Activated CD4-positive, CD25-positive, alpha-beta regulatory T cell treated with anti-CD3 and anti-CD28 coated beads, Interleukin-2, amount 50 U/mL, for 16 hours (primary cell): Measurements from ENCODE around the gene ZNF232.
"Not testable (repeated sequence)": the region's sequence is repeated elsewhere in the genome, so short reads cannot be mapped to it uniquely, and the experiment has no call there.

ENCODE experiments used
- DNase-seq: peaks from one replicate; pipeline ENCODE4 v3.0.0-alpha.2; 2020; ENCODE audit warnings: low read depth, low spot score

The ZNF232 gene

DNA sequence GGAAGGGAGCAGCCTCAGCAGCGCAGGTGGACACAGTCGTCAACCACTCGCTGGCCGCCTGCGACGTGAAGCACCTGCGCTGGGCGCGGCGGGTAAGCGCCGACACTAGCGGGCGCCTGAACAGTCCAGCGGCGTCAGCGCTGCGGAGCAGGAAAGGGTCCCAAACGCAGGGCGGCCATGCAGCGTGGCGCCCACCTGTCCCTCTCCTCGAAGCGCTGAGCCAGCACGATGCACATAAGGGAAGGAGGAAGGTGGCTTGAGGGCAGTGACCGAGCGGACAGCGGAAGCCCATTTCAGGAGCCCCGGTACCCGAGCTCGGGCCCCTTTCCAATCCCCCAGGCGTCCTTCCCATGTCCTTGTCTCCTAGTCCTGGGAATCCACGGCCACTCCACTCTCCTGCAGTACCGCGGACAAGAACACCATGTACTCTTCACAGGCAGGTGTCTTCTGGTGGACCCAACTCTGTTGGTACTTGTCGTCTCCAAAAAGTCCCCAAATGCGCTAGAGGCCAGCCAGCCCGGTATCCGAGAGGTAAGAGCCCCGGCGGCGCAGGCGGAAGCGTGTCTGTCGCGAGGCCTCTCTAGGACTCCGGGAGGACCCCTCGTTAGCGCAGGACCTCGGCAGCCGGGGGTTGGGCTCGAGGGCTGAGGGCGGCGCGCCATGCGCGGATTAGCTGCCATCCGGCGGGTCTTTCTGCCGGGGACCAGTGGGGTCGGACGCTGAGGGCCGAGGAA, 14.4 kb downstream of the ZNF232 start:
- DNase-seq = no peak

DNA sequence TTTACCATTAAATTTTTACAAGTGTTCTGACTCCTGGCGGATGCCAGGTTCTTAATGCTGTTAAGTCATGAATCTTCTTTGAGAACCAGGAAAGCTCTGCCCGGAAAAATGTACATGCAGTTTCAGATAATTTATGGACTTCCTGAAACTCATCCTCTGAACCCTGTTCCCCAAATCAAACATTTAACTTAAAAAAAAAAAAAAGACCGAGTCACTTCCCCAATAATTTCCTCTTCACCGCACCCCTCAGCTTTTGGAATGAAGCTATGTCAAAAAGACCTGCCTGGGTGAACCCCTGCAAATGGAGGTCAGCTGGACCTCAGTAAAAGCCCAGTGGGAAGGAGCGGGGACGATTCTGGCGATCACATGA, 15.0 kb downstream of the ZNF232 start:
- no peak for DNase-seq

DNA sequence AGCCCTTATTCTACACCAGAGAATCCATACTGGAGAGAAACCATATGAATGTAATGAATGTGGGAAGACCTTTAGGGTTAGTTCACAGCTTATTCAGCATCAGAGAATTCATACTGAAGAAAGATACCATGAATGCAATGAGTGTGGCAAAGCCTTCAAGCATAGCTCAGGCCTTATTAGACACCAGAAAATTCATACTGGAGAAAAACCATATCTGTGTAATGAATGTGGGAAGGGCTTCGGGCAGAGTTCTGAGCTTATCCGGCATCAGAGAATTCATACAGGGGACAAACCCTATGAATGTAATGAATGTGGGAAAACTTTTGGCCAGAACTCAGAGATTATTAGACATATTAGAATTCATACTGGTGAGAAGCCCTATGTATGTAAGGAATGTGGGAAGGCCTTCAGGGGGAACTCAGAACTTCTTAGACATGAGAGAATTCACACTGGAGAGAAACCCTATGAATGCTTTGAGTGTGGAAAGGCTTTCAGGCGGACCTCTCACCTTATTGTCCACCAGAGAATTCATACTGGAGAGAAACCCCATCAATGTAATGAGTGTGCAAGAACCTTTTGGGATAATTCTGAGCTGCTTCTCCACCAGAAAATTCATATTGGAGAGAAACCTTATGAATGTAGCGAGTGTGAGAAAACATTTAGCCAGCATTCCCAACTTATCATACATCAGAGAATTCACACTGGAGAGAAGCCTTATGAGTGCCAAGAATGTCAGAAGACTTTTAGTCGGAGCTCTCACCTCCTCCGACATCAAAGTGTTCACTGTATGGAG, 19.3 kb downstream of the ZNF232 start:
- DNase-seq = no peak

DNA sequence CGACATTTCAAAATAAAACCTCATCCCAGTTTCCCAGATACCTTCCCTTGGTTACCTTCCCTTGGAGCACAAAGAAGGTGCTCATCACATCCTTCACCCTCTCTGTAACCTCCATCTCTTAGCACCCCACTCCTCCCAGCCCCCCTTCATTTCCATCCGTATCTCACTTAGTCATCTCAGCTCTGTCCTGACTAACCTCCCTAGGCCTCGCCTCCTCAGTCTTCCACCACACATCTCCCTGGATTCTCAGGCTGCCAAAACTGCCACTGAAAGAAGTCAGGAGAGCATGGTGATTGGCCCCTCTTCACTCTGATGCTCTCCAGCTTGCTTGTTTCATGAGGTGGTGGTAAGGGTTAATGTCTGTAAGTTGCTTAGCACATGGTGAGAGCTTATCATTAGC, 31.1 kb downstream of the ZNF232 start:
- DNase-seq = no peak

DNA sequence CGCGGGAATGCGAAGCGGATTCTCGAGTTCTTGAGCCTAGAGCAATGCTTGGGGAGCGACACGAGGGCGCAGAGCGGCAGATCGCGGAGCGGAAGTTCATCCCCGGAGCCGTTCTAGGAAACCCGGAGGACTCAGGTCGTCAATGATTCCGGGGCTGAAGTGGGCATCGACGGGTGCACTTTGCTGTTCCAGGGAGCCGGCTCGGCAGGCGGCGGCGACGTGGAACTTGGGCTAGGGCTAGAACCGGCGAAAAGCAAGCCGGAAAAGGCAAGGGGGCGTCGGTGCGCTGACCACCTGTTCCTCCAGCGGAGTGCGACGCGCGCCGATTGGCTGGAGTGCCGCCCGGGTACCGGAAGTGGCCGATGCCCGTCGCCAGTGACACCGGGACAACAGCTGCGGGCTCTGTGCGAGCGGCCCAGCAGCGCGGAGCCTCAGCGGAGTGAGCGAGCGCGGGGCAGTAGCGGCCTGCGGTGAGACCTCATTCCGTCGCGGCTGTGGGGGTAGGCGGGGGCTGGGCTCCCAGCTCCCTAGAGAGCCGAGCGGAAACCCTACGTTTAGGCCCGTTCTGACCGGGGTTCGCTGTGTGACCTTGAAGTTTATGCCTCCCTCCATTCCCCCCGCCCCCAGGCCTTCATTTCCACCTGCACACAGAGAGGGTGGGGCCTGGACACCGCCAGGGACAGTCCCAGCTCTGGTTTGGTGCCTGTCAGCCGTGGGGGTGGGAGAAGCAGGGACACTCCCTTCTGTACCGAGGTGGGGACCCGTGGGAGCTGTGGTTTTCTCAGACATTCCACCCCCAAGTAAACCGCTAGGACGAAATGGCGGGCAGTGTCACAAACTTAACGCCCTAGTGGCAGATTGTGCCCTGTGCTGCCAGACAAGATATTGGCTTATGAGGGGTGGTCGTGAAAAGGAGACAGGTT, 33.3 kb downstream of the ZNF232 start, which contains the start of gene ZFP3:
TSS of gene ZFP3 (plus strand) at position 362 of the 923 bp plus-strand sequence. CDS start 13,038 bp downstream, outside the sequence.
- peak; percentile 37 for DNase-seq

DNA sequence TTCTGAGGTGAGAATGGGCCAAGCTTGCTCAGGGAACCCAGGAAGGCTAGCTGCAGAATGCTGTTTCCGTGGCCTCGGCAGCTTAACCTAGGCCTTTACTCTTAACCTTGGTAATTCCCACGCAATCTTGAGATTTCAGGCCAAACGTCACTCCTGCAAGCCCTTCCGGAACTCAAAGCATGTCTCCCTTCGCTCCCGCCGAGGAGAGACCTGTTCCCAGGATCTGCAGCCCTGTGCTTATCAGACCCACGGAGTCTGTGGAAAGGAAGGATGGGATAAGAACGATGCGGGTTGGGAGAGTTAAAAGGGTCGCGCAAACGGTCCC, 33.9 kb downstream of the ZNF232 start:
- DNase-seq = no peak

DNA sequence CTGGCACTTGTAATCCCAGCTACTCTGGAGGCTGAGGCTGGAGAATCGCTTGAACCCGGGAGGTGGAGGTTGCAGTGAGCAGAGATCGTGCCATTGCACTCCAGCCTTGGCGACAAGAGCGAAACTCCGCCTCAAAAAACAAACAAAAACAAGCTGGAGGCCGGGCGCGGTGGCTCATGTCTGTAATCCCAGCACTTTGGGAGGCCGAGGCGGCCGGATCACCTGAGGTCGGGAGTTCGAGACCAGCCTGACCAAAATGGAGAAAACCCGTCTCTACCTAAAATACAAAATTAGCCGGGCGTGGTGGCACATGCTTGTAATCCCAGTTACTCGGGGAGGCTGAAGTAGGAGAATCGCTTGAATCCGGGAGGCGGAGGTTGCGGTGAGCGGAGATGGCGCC, 34.4 kb downstream of the ZNF232 start:
- DNase-seq = not testable (repeated sequence)

DNA sequence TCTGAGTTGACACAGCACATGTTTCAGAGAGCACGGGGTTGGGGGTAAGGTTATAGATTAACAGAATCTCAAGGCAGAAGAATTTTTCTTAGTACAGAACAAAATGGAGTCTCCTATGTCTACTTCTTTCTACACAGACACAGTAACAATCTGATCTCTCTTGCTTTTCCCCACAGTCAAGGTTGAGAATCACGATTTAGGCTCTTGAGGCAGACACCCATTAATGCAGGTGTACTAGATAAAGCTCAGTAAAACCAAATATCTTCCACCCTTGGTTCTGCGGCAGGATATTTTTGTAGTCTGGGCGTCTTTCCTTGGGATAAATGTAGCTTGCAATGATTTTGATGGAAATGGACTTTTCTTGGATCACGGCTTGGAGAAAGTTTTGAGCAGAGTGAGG, 36.2 kb downstream of the ZNF232 start:
- not testable (repeated sequence) for DNase-seq

DNA sequence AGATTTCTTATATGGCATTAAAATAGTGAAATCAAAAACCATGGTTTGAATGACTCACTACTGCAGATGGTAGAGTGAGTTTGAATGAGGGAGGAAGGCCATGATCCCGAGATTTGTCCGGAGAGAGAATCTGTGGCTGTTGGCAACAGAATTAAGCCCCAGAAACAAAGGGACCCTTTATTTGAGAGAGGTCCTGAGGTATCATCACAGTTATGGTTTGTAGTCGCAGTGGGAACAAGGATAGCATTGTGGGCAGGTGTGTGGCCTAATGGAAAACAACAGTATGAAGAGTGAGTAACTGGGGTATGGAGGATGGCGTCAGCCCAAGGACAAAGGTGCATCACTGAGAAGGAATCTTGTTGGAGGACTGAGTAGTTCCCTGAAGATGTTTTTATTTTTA, 42.0 kb downstream of the ZNF232 start:
- DNase-seq = no peak

DNA sequence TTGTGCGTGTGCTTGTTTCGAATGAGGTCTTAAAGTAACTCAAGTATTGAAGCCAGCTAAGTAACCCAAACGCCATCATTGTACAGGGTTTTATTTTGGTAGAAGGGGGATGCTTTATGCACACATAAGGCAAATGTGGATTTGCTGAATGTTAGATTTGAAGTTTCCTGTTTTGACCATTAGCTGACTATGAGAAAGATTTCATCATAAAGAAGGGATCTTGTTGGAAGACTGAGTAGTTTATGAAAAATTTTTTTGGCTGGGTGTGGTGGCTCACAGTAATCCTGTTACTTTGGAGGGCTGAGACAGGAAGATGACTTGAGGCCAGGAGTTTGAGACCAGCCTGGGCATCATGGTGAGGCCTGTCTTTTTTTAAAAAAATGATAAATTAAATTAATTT, 43.4 kb downstream of the ZNF232 start:
- no peak for DNase-seq

DNA sequence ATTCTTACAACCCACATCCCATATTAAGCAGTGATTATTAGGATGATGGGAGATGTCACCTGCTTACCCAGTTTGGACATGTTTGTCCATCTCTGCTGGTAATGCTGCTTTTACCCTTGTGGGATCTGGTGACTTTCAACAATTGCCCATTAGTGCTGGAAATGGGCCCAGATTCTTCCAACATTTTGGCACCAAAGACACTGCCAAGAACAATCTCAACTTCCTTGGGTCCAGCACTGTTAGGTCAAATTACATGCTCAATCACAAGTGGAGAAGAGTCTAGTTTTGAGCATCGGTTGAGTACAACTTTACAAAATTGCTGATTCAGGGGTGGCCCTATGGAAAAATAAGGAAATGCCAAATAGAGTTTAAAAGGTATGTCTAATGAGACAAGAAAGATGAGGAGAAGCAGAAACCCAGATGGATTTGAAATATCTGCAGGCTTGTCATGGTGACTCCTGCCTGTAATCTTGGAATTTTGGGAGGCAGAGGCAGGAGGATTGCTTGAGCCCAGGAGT, 46.4 kb downstream of the ZNF232 start:
- DNase-seq = no peak
